ENCODE data around the gene POLA1.

The POLA1 gene

GRCh38 chrX:24702362-24703184 is 8.9 kb downstream of the POLA1 start:
- DNase-seq: no peak

DNA sequence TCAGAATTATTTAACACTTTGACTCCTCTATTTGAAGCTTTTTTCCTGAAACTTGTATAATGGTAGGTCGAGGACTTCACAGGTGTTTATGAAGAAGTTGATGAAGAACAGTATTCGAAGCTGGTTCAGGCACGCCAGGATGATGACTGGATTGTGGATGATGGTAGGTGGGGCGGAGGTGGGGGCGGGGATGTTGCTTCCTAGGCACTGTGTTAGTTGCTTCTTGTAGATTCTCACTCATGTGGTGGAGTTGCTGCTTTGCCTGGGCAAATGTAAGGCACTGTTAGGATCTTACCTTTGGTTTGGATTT is 9.4 kb downstream of the POLA1 start:
- no peak for DNase-seq

GRCh38 chrX:24718771-24719170 is 25.1 kb downstream of the POLA1 start:
- no peak for DNase-seq

- no peak for DNase-seq
Measured at GRCh38 chrX:24720036-24720435, 26.3 kb downstream of the POLA1 start.

DNA sequence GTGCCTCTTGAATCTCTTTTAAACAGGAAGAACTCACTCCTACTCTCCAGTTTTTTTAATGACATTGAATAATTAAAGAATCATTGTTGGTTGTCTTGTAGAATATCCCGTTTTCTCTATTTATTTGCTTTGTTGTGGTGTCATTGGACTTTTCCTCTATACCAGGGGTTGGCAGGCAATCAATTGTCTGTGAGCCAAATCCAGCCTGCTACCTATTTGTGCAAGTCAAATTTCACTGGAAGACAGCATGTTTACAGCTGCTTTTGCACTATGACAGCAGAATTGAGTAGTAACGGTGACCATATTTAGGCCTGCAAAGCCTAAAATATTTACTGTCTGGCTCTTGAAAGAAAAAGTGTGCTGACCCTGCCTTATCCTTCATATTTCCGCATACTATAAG is 34.8 kb downstream of the POLA1 start:
- no peak for DNase-seq

GRCh38 chrX:24732766-24733500 is 39.2 kb downstream of the POLA1 start:
- DNase-seq: no peak

- no peak for DNase-seq
Measured at GRCh38 chrX:24741330-24741729, 47.6 kb downstream of the POLA1 start.

- DNase-seq: no peak
Measured at GRCh38 chrX:24748196-24748595, 54.5 kb downstream of the POLA1 start.

DNA sequence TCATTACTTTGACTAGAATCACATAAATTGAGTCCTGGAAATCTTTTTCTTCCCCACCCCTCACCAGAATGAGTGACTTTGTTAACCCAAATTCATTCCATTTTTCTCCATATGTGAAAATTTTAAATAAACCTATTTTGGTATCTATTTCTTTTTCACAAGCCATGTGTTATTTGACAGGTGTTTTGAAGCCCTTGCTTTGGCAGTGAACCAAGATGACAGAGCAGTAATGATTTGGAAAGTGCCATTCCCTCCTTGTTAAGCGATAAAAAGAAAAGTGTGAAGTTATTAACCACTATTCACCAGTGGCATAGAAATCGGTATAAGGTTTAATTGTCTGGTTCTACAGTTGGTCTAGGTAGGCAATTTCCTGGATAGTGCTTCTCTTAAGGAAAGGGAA is 66.1 kb downstream of the POLA1 start:
- no peak for DNase-seq

DNA sequence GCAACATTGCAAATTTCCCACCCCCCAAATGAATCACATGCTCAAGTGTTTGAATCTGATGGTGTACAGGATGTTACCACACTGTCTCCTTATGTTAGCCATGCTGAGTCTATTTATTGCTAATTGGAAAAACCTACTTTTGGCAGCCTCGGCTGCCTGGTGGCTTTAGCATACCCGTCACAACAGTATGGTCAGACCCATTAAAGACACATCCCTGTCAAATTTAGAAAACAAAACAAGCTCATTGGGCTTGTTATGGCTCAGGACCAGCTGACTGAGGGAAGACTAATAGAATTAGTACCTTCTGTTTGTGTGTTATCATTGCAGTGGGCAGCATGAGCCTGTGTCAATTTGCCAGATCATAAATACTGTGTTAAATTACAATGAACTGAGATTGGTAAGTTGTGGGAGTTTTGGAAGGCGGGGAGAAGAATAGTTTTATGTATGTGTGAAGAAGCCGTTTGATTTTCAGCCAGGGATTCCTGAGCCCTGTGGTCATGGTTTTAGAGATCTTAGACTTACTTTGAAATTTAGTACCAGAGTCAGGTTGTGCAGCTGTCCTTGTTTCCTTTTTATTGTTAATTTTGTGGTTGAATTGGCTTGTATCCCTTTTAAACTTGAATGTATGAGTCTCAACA is 66.8 kb downstream of the POLA1 start:
- no peak for DNase-seq

DNA sequence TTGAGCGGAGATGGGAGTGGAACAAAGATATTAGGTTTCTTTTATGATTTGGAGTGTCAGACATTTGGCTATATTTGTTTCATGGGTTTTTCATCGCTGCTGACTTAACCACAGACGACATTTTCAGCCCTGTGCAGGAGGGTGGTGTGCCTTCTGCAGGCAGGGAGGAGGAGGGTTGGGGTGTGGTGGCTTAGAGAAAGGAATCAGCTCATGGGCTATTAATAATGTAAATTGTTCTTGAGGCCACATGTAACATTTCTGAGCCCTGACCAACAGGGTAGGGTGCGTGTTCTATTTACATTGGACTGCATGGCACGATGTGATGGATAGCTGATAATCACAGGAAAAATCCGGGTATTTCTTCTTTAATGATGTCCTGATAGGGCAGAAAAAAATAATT is 67.6 kb downstream of the POLA1 start:
- no peak for DNase-seq

DNA sequence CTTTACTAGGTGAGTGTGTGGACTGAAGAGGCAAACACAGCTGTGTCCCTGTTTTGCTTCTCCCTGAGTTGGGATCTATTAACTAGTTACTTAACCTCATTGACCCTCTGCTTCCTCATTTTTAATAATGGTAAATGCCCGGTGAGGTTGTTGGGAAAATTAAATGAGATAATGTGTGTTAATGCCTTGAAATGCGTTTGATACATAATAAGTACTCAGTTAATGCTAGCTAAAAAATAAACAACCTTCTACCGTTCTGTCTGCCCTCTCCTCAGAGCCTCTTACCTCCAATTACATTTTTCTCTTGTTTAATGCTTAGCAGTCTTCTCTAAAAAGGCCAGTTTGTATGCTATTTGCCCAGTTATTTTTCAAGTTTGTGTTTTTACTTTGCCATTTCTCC is 70.3 kb downstream of the POLA1 start:
- no peak for DNase-seq

GRCh38 chrX:24767557-24767956 is 73.8 kb downstream of the POLA1 start:
- no peak for DNase-seq

GRCh38 chrX:24768556-24768955 is 74.8 kb downstream of the POLA1 start:
- no peak for DNase-seq

GRCh38 chrX:24774650-24775049 is 80.9 kb downstream of the POLA1 start:
- DNase-seq: no peak

GRCh38 chrX:24775891-24776290 is 82.2 kb downstream of the POLA1 start:
- no peak for DNase-seq

- no peak for DNase-seq
Measured at GRCh38 chrX:24777660-24778059, 83.9 kb downstream of the POLA1 start.

GRCh38 chrX:24782011-24782410 is 88.3 kb downstream of the POLA1 start:
- DNase-seq: no peak

DNA sequence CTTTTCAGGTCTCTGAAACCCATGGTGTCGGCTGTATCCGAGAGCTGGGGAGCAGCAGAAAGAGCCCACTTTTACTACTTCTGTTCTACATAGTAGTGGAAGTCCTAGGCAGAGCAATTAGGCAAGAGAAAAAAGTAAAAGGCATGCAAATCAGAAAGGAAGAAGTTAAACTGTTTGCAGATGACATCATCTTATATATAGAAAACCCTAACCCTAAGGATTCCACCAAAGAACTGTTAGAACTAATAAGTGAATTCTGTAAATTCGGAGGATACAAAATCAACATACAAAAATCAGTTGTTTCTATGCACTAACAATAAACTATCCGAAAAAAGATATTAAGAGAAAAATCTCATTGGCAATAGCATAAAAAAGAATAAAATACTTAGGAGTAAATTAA is 95.3 kb downstream of the POLA1 start:
- DNase-seq: no peak

DNA sequence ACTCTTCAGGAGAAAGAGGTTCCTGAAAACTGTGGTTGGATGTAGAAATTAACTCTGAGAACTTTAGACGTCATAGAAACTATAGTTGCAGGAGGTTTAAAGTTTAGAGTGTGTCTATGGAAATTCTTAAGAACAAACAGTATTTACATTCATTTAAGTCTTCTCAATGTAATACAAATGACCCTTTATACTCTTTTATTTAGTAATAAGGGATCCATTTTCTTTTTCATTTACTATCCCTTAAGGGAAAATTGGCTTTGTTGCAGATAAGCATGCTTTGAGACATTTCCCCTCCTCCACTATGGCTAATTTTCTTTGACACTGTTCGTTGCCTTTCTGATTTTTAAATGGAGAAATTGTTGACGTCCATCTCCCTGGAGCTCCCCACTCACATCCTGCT is 96.4 kb downstream of the POLA1 start:
- no peak for DNase-seq

DNA sequence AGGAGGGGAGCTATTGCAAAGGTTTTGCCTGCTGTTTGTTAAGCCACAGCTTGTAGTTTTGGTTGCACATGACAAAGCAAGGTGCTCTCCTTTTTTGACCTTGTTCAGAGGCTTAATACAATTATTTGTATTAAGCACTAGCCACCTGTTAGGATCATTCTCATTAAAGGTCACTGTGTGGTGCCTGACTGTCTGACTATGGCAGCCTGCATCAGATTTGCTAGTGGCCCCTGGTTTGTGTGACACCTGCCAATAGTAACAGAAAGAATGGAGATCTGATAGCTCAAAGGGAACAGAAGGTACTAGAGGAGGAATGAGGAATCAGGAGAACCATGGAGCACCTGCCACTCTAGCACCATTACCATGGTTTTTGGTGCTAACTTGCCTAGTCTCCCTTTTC is 102.5 kb downstream of the POLA1 start:
- no peak for DNase-seq

DNA sequence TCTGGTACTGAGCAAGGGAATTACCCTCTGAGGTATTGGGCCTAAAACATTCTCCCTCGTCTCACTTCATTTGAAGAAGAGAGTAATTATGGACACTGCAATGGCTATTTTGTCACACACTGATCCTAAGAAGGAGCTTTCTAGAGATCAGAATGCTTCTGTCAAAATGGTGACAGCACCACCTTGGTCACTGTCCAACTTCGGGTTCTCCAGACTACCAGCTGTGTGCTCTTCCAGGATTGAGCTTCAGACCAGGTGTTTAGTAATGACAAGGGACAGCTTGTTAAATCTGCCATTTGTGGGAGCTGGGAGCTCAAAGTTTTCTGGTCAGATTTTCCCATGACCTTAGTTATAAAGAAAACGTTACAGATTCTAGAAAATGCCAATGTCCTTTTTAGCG is 105.4 kb downstream of the POLA1 start:
- no peak for DNase-seq

DNA sequence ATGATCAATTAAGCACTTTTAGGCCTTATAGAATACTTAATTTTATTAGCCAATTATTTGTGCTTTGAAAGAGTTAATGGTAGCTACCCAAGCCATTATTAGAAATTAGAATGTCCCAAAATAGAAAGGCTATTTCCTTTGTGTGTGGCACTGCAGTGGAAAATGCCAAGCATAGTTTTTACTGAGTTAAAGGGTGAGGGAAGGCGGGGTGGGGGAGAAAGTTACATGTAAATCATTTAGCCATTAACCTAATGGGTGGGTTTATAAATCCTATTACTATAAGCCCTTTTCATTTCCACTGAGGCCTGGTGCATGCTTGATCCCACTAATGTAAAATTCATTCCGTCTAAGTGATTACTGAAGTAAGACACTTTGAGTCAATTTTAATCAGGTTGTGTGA is 105.8 kb downstream of the POLA1 start:
- DNase-seq: no peak

GRCh38 chrX:24805201-24805600 is 111.5 kb downstream of the POLA1 start:
- DNase-seq: no peak

All from CD4-positive, alpha-beta T cell treated with Interleukin-4 for 4 hours (primary cell).